Caki2 (cell line): ENCODE measurements around the gene PTX4. TPM values are rescaled to one million over a fixed set of nuclear protein-coding genes. Genes with fewer than 3 reads are reported as not detected.

ENCODE experiments used
- DNase-seq: peaks from one replicate; pipeline ENCODE4 v3.0.0-alpha.2; 2015; ENCODE audit warnings: low read depth
- in situ Hi-C: cut with HindIII; loops from 2 replicates; pipeline ENCODE4 v1.10.0; 2016; ENCODE audit warnings: low sequenced_read_pairs, low pct_unique_long_range_greater_than_20kb, mixed read lengths
- total RNA-seq: library from RNA; depleted of rRNA; stranded (reverse); fragments of >200 nt; shearing (Covaris generic); gene quantifications from 2 replicates; pipeline ENCODE4 v1.2.3, GENCODE V29; 2014; ENCODE audit warnings: low replicate concordance

PTX4 gene
- total RNA-seq, 1 experiment from 2014 or later, result not detected

GRCh38 chr16:1526608-1527555 is 38.1 kb upstream of the PTX4 start:
- in situ Hi-C loops, result no loop called here

DNA sequence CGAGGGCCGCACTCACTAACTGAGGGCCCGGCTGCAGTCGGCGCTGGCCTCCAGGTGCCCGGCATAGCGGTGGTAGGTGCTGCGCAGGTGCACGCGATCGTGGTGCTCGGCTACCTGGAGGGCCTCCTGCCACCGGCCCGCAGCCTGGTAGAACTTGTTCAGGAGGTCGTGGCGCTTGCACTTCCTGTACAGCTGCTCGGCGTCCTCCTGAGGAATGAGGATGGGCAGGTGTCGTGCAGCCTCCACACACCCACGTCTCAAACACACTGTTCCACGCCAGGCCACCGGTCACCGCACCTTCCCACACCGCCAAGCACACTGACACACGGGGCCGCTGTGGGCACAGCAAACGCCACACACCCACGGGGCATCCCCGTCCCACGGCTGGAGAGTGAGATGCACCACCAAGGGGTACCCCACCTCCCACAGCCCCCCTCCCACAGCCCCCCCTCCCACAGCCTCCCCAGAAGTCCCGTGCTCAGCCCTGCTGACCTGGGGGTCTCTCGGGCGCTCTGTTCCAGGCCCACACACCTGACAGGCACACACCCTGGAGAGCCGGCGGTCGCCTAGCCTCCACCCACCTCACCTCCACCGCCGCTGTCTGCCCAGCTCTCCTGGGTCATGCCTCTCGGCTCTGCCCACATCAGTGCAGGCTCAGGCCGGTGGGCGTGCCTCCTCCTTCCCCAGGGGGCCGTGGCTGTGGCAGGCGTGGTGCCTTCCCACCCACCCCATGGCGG is 37.3 kb upstream of the PTX4 start:
- no peak for DNase-seq

More at GRCh38 chr16:1526608-1527555, 38.1 kb upstream of the PTX4 start:
- no peak for DNase-seq

GRCh38 chr16:1524366-1524765 is 35.6 kb upstream of the PTX4 start:
- in situ Hi-C loops, result no loop called here
- DNase-seq, result no peak

More for the DNA sequence above, 37.3 kb upstream of the PTX4 start:
- in situ Hi-C loops, result no loop called here

DNA sequence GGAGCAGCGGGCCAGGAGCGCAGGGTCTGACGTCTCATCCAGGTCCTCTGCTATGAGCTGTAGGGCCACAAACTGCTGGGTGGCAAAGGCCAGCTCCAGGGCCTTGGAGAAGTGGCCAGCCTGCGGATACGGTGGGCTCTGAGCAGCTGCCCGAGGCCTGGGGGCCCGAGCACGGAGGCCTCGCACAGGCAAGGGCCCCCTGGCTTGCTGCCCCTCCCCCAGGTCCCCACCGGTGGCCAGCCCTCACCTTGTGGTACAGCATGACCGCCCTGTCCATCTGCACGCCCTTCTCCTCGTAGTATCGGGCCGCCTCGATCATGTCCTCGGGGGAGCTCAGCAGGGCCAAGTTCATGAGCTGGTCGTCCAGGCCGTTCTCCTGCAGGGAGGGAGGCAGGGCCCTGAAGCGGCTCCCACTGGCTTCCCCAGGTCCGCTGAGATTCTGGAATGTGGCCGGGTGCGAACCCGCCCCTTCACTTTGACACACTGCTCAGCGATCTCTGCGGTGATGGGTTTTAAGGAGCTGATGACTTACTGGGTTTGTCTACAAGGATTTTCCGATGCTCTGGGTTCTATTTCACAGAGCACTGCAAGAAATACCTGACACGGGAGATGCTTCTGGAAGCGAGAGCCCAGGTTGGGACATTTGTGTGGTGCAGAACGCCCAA is 35.0 kb upstream of the PTX4 start:
- in situ Hi-C loops, result no loop called here
- no peak for DNase-seq

DNA sequence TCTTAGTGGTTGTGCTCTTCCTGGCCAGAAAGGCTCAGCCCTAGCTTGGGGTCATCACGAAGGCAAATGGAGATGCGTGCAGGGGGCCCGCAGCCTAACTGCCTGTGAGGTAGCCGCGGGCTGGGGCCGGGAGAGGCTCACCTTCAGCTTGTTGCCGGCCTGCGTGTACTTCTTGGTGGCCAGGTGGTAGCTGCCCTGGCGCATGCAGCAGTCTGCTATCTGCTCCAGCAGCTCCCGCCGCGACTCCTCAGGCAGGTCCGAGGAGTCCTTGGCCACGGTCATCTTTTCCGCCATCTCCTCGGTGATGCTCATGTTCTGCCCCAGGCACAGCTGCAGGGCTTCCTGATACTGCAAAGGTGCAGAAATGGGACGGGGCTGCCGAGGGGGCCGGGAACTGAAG is 31.7 kb upstream of the PTX4 start:
- in situ Hi-C loops, result no loop called here
- no peak for DNase-seq

DNA sequence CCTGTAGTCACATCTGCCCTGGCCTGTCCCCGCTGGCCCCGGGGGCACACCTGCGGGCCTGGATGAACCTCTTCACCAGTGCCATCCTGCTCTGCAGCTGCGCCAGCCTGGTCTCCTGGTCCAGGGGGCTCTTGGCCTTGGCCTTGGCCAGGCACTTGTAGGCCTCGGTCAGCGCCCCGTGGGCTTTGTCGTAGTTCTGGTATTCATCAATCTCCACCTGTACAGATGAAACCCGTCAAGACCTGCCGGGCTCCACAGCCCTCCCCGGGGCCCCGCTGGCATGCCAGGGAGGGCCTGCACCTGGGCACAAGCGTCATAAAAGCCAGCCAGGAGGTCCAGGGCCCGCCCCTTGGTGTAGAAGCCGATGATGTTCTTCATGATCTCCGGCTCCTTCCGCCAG is 31.1 kb upstream of the PTX4 start:
- in situ Hi-C loops, result no loop called here
- no peak for DNase-seq

DNA sequence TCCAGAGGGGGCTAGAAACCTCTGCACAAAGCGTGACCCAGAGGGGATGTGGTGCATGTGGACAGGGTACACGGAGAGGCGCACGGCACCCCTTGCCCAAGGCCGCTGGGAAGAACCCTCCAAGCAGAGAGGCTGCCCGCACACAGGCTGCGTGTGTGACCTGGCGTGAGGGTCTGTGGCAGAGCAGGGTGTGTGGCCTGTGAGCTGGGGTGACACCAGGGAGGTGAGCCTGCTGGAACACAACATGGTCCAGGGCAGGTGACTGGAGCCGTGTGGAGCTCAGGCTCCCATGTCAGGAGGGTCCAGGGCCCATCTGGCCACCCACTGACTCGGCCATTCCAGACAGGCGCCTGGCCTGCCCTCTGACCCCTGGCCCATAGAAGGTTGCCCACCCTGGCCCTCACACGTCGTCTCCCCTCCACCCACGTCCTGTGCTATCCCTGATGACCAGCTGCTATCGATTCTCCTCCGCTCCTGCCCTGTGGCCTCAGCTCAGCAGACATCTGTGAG is 29.9 kb upstream of the PTX4 start:
- in situ Hi-C loops, result no loop called here
- DNase-seq, result no peak

GRCh38 chr16:1514507-1514906 is 25.8 kb upstream of the PTX4 start:
- DNase-seq, result no peak
- in situ Hi-C loops, result no loop called here

- in situ Hi-C loops, result no loop called here
- no peak for DNase-seq
Measured at GRCh38 chr16:1512774-1513173, 24.0 kb upstream of the PTX4 start.

DNA sequence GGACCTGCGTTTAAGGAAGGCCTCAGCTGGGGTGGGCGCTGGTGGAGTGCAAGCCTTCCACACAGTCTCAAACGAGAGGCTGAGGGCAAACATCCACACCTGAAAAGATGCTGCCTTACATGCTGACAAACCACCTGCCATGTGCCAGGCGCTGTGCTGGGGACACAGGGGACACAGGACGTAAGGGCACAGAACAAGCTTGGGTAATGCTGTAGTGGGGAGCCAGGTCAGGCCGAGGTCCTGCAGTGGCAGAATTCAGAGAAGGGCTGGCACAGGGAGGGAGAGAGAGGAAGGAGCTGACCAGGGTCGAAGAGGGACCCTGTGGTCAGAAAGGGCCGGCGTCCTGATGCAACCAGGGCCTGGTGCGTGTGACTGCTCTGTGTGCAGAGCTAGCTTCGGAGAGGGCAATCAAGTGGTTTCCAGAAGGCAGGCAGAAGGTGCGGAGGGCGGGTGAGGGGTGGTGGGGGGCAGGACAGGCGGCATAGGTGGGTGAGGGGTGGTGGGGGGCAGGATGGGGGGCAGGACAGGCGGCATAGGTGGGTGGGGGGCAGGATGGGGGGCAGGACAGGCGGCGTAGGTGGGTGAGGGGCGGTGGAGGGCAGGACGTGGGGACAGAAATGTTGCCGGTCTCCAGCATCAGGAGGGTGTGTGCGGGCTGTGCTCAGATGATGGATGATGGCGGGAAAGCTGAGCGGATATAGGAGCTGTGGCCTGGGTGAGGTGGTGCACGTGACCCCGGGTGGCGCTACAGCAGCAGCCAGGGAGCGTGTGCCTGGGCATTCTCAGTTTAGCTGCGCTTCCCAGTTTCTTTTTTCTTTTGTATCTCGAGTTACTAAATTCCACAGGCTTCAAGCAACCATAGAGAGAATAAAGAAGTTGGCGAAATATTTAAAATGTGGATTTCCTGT is 23.2 kb upstream of the PTX4 start:
- in situ Hi-C loops, result no loop called here
- no peak for DNase-seq

GRCh38 chr16:1510941-1511351 is 22.2 kb upstream of the PTX4 start:
- DNase-seq, result no peak
- in situ Hi-C loops, result no loop called here

GRCh38 chr16:1510272-1510671 is 21.5 kb upstream of the PTX4 start:
- in situ Hi-C loops, result no loop called here
- no peak for DNase-seq

DNA sequence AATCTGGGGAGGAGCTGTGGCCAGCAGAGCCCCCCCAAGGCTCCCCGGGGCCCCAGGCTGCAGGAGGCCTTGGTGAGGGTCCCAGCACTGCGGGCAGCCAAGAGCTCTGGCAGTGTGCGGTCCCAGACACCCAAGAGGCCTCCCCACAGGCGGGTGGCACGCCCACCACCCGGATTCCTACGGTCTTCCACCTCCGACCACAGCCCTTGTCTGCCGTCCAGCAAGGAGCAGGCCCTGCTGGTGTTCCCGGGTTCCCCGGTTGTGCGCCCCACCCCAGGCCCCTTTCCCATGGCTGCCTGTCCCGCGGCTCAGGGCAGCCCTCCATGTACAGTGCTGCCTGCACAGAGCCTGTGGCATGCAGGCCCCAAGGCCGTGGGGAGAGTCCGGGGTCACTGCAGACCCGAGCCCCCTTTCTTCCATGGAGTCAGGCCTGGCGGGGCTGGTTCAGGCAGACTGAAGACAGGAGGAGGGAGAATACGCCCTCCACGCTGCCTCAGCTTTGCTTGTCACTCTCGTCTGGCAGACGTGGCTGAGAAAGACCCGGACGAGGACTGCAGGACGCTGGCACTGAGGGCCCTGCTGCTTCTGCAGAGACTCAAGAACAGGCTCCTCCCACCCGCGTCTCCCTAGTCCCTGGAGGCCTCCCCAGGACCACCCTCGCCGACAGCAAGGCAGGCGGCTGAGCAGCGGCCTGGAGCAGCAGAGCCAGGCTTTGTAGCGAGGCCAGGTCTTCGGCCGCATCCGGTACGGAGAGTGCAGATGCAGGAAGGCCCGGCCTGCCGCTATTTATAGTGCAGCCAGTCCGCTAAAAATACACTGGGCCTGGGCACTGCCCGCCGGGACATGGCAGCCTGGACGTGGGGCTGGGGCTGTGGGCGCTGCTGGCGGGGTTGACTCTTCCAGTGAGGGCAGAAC is 20.8 kb upstream of the PTX4 start:
- in situ Hi-C loops, result no loop called here
- DNase-seq, result no peak

DNA sequence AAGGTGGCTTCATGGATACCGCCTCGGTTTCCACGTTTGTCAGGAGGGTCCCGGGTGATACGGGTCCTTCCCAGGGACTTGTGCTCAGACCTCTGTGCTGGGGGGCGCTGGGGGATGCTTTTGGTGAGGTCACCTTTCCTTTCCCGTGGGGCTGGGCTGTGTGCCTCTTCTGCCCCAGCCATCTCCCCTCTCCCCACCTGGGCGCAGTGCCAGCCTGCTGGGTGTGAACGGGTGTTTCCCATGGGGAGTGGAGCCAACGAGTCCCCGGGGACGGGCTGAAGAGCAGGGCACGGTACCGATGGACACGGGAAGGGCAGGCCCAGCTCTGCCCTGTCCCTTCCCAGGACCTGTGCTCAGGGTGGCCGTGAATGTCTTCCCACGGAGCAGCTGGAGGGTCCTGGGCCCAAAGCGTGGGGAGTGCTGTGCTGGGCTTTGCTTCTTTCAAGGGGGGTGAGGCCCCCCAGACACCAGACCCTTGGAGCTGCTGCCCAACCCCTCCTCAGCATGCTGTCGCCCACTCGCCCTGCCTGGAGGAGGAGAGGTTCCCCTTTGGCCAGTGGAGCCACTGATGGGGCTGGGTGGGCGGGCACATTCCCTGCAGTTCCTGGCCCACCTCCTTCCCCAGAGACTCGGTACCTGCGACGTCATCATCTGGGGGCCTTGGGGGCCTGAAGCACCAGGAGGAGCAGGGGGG is 19.9 kb upstream of the PTX4 start:
- no peak for DNase-seq
- in situ Hi-C loops, result no loop called here

GRCh38 chr16:1506494-1507213 is 17.9 kb upstream of the PTX4 start:
- in situ Hi-C loops, result no loop called here
- DNase-seq, result no peak

- in situ Hi-C loops, result no loop called here
- no peak for DNase-seq
Measured at GRCh38 chr16:1505912-1506311, 17.2 kb upstream of the PTX4 start.
